Hepatocyte (in vitro differentiated cells): Measurements from ENCODE around the gene SVOP.

Experiments
- EZH2 ChIP-seq: fragments of 200-600 bp; sonication (generic); IDR thresholded peaks from 2 replicates; pipeline ENCODE4 v1.6.1; 2016; ENCODE audit warnings: antibody characterized with exemption, mild to moderate bottlenecking, borderline replicate concordance
- TF ChIP-seq, protein P1 (sequence below): fragments of 200-600 bp; sonication (generic); IDR thresholded peaks from 2 replicates; pipeline ENCODE4 v1.5.1; 2016; ENCODE audit warnings: antibody characterized with exemption, mild to moderate bottlenecking; ENCODE audit not compliant: poor library complexity

DNA sequence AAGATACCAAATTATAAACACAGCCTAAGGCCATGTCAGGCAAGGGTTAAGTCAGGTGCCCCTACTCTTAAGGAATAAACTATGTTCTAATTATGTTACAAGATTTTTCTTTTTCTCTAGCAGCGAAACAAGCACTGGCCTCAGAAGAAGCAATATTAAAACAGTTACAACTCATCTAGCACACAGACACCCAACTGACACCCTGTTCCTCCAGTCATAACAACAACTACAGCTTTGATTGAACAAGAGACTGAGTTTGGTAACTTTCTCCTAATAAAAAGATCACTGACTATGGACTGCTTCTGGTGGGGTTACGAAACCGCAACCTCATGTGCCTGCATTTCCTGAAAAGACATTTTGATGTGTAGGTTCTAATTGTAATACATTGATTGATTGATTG lies 144.3 kb downstream of the SVOP start:
- TF ChIP-seq, protein P1, sequence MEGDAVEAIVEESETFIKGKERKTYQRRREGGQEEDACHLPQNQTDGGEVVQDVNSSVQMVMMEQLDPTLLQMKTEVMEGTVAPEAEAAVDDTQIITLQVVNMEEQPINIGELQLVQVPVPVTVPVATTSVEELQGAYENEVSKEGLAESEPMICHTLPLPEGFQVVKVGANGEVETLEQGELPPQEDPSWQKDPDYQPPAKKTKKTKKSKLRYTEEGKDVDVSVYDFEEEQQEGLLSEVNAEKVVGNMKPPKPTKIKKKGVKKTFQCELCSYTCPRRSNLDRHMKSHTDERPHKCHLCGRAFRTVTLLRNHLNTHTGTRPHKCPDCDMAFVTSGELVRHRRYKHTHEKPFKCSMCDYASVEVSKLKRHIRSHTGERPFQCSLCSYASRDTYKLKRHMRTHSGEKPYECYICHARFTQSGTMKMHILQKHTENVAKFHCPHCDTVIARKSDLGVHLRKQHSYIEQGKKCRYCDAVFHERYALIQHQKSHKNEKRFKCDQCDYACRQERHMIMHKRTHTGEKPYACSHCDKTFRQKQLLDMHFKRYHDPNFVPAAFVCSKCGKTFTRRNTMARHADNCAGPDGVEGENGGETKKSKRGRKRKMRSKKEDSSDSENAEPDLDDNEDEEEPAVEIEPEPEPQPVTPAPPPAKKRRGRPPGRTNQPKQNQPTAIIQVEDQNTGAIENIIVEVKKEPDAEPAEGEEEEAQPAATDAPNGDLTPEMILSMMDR, result no peak
- TF ChIP-seq EZH2, result no peak
